DOHH2 (cell line): ENCODE measurements around the gene PREPL.

Source experiments
- CTCF ChIP-seq: fragments of 200-600 bp; sonication (generic); IDR thresholded peaks from one replicate; pipeline ENCODE4 v1.5.1; 2014; ENCODE audit warnings: antibody characterized with exemption, mild to moderate bottlenecking, low read depth, low read length; ENCODE audit not compliant: poor library complexity, severe bottlenecking
- EZH2phosphoT487 ChIP-seq: fragments of 200-600 bp; sonication (generic); IDR thresholded peaks from 2 replicates; pipeline ENCODE4 v1.6.1; 2017; ENCODE audit warnings: borderline replicate concordance, mild to moderate bottlenecking, antibody characterized with exemption, low read length, moderate library complexity, mixed read lengths

- TF ChIP-seq CTCF (no peak), EZH2phosphoT487 (no peak)
Observed at GRCh38 chr2:44273076-44273475, 88.2 kb downstream of the PREPL start.
